Erythroblast (primary cell): Measurements from ENCODE around the gene POMT1.
"Not testable (repeated sequence)": the region's sequence is repeated elsewhere in the genome, so short reads cannot be mapped to it uniquely, and the experiment has no call there.

Experiments
- GATA1 ChIP-seq: IDR thresholded peaks from 2 replicates; pipeline ENCODE4 v1.6.1; 2011; ENCODE audit warnings: low read depth, mild to moderate bottlenecking, control low read depth, low read length, moderate library complexity
- POLR2A ChIP-seq: IDR thresholded peaks from 2 replicates; pipeline ENCODE4 v1.6.1; 2011; ENCODE audit warnings: mild to moderate bottlenecking, low read length

DNA sequence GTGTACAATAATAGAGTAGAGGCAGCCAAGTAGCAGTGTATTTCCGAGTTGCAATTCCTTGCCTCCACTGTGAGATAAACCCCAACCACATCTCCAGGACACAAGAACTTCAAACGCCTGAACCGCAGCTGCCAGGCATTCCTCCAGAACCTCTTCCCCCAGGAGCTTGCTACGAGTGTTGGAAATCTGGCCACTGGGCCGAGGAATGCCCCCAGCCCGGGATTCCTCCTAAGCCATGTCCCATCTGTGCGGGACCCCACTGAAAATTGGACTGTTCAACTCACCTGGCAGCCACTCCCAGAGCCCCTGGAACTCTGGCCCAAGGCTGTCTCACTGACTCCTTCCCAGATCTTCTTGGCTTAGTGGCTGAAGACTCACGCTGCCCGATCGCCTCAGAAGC, 46.5 kb downstream of the POMT1 start:
- not testable (repeated sequence) for TF ChIP-seq POLR2A, GATA1
